Smooth muscle cell of the brain vasculature (primary cell): ENCODE data around the gene INO80E.

Experiments used
- DNase-seq: peaks from one replicate; pipeline ENCODE4 v3.0.0-alpha.2; 2012; ENCODE audit warnings: low read depth, low spot score

INO80E gene

GRCh38 chr16:29992344-29992967 is 3.6 kb upstream of the INO80E start:
- no peak for DNase-seq

GRCh38 chr16:29993191-29993902 is 2.7 kb upstream of the INO80E start:
- DNase-seq: no peak

GRCh38 chr16:29993903-29994599 is 2.0 kb upstream of the INO80E start:
- no peak for DNase-seq

DNA sequence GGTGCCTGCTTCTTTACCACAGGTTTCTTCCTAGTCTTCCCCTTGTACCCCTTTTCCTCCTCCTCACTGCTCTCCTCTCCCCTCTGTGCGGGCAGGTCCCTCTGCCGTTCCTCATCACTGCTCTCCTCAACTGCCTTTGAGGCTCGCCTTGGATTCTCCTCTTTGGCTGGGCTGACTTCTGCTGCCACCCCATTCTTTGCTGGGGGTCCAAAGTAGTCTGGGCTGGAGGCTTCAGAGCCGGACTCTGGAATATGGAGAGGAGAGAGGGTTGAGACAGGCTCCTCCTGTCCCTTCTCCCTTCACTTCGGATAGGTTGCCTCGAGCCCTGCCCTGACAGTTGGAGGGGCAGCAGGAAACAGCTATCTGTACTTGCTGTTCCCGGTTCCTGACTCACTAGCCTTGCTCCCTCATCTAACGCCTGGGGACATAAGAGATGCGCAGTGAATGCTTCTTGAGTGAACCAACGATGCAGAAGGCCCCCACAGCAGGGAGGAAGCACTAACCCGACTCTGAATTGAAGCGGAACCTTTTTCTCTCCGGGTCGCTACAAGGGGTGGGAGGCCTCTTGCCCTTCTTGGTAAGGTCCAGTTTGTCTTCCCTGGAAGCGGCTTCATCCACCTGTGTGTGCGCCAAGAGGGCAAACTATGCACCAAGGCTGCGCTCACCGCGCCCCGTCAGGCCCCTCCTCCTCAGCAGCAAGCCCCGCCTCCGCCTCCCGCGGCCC is 1.3 kb upstream of the INO80E start:
- DNase-seq: no peak

DNA sequence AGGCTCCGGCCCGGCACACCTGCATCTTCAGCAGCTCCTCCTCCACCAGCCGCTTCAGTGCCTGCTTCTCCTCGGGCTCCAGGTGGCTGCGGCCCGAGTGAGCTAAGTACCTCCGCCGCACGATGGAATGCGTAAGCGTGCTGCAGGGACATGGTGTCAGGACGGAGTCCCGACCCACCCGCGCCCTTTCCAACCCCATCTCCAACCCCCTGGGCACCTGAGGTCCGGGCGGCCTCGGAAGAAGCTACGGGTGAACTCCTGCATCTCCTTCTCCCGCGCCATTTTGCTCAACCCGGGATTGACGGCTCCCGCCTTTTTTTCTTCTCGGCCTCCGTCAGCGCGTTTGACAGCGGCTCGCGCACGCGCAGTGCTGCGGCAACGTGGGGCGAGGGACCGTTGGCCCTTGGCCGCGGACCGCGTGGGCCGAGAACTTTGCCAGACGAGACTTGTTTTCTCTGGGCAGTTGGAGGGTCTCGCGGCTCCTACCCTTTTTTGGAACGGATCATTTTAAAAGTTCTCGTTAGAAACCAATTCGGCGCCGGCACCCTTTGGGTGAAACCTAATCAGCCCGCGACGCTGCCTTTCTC is 624 bp upstream of the INO80E start, which contains the start of gene HIRIP3:
HIRIP3 (minus strand) TSS at position 294 of the 587 bp plus-strand sequence; CDS start at position 282, 12 bp downstream.
- DNase-seq: no peak

DNA sequence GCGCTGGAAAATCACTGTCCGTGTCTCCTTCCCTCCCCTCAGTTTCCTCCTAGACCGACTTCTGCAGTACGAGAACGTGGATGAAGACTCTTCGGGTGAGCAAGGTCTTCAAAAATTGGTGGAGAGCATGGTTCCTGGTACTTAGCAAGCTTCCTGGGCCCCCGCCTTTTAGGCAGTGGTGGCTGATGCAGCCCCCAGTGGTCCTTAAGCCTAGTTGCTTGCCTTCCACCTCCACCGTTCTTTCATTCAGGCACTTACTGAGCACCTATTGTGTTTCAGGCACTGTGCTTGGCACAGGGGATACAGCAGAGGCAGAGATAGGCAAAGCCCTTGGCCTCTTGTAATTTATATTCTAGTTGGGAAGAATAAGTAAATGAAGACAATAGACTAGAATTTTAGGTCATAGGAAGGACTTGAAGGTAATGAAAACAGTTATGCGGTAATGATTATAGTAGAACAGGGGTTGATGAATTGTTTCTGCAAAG is 767 bp downstream of the INO80E start:
- DNase-seq: no peak

- no peak for DNase-seq
These were observed 3.6 kb downstream of the INO80E start for GRCh38 chr16:29999605-30000004.

- no peak for DNase-seq
These were observed 4.9 kb downstream of the INO80E start for GRCh38 chr16:30000735-30001631.

- DNase-seq: no peak
These were observed 6.7 kb downstream of the INO80E start for GRCh38 chr16:30002614-30003346.

DNA sequence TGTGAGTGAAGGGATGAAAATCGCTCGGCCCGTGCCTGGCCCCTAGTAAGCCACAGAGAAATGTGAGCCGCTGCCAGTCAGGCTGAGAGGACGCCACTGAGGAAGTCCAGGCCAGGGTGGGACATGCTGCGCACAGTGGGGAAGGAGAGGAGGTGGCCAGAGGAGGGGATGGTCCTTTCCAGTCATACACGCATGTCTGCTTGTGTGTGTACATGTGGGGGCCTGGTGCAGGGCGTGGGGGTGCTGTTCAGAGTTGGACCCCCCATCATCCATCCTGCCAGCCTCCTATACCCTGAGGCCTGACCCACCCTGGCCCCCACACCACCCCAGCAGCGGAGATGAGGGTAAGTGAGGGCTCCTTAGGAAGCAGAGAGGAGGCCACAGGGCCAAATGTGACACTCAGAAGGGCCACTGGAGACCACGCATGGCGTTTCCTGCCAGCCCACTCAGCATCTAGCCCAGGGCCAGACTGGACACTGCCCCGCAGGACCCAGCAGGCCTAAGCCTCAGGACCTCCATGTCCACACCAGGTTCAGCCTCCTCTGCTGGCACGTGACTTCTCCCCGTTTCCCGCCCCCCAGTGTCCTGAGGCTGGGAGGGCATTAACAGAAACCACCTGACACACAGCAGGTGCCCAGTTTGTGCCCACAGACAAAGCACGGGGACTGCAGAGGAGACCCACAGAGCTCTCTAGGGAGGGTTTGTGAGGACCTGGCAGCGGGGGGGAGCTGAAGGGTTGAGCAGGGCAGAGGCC is 7.8 kb downstream of the INO80E start:
- no peak for DNase-seq

DNA sequence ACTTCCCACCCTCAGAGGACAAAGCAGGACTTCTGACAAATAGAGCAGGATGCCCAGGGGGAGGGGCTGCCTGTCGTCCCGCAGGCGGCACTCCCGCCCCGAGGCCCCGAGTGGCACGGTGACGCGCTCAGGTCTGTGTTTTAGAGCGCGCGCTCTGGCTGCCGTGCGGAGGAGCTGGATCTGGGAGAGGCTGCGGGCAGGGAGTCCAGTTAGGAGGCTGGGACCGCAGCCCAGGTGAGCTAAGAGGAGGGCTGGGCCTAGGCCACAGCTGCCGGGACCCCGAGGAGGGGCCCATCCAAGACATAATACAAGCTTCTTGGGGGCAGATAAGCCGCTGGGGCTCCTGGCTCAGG is 8.4 kb downstream of the INO80E start:
- no peak for DNase-seq

DNA sequence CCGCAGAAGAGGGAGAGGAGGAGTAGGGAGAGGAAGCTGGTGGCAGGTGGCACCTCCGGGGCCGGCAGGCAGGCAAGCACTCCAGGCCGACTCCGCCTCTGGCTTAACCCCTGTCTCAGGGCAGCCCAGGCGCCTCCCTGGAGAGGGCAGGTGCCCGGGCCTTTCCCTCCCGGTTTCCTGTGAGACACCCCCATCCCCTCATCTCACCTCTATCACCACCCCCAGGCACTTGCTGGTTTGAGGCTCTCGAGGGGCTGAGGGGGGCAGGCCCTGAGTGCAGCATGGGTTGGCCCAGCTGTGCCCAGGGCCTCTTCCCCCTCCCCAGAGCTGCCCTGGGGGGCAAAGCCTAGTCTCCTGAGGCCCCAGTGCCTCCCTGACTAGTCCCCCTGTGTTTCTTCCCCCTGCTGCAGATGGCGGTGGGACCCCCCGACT is 8.8 kb downstream of the INO80E start:
- DNase-seq: no peak

DNA sequence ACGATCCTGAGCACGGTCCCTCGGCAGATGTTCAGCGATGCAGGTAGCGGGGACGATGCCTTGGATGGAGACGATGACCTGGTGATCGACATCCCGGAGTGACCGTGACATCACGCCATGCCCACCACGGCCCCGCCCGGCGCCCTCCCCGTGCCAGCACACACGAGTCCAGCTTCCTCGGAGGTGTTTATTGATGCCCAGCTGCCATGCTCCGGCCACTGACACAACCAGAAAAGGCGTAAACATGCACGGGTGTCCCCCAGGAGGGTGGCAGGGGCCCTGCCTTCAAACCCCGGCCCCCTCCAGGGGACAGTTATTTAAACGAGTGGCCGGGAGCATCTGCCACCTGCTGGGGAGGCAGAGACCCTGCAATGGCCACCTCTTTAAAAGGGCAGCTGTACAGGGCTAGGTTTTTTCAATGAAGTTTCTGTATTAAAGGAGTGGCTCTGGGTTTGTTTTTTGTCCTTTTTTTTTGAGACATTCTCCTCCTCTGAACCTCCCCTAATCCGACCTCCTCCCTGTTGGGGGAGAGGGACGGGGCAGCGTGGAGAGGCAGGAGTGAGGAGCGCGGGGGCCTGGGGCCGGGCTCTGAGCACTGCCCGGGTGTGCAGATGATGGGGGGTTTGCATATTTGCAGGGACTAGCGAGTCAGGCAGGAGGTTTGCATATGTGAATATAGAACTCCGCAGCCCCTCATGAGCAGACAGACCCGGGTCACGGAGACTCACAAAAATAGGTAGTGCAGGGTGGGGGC is 9.5 kb downstream of the INO80E start:
- DNase-seq: no peak

- no peak for DNase-seq
These were observed 10.0 kb downstream of the INO80E start for GRCh38 chr16:30006095-30006473.

DNA sequence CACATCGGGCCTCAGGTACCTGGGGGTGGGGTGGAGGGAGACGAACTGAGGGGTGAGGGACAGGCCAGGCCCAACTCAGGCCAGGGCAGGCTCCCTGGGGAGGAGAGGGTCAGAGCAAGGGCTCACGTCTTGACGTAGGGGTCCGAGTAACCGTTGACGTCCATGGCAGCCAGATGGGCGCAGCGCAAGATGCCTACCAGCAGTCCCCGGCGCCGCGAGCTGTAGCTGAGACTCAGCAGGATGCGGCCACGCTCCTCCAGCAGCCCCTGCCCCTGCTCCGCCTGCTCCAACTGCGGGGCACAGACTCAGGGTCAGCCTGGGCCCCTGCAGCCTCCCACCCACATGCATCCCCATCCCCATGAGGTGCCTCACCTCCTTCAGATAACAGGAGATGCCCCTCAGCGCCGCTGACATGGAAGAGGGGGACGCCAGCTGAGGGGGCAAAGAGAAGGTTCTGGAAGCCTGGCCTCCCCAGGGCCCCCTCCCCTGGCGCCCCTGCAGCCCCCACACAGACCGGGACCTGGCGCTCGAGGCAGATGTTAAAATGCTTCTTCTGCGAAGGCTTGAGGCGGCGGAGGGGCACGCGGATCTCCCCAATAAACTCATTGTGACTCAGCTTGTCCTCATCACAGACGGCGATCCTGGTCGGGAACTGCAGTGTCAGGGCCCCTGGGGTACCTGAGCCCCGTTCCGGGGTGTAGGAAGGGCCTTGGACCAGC is 10.8 kb downstream of the INO80E start:
- no peak for DNase-seq

DNA sequence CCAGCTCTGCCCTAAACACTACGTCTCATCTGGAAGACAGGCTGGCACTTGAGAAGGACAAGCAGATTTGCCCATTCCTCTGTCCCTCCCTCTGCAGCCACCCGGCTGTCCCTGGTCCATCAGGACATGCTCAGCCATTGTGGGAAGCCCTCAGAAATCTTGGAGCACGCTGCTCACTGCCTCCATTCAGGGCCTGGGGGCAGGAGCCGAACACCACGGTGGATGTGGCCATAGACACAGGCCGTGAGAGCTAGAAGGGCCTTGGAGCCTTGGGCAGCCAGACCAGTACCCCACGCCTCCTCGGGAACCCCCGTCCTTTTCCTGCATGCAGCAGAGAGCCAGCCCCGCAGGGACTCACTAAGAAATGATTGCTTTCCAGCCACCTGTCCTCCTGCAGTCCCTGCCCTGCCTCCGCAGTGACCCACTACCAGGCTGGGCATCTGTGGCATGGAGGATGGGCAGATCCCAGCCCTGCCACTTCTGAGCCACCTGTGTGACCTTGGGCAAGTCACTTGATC is 11.4 kb downstream of the INO80E start:
- DNase-seq: no peak

GRCh38 chr16:30009085-30009862 is 13.2 kb downstream of the INO80E start:
- DNase-seq: no peak
